HG03520 (cell line): ENCODE results near the gene SPRED2.

Source experiments
- ATAC-seq: cut with Tn5 transposase; IDR thresholded peaks from one replicate; pipeline ENCODE4 v1.9.1; 2021; ENCODE audit warnings: mild to moderate bottlenecking, moderate library complexity; ENCODE audit not compliant: unreplicated experiment

The SPRED2 gene

GRCh38 chr2:65369980-65370379 lies 62.4 kb downstream of the SPRED2 start:
- no peak for ATAC-seq

- no peak for ATAC-seq
These were observed 62.8 kb downstream of the SPRED2 start for GRCh38 chr2:65369574-65369973.

- no peak for ATAC-seq
These were observed 63.9 kb downstream of the SPRED2 start for GRCh38 chr2:65368468-65368867.

DNA sequence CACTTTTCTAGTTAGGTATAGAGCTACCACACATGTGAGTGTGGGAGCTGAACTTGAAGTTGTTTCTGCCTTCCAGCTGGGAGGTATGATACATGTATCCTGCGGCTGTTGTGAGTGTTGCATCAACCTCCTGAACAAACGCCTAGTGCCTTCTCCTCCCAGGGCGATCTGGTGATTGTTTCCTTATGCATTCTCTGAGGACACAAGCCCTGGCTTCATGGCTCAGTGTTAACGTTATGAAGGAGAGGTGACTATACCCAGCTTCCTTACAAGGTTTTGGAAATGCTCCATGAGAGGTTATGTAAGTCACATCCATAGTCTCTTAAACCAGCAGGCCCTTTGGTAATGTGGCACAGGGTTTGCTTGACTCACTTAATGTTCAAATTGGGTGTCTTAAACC lies 64.9 kb downstream of the SPRED2 start:
- ATAC-seq: no peak

- peak; percentile 79 for ATAC-seq
These were observed 65.7 kb downstream of the SPRED2 start for GRCh38 chr2:65366595-65367125.

DNA sequence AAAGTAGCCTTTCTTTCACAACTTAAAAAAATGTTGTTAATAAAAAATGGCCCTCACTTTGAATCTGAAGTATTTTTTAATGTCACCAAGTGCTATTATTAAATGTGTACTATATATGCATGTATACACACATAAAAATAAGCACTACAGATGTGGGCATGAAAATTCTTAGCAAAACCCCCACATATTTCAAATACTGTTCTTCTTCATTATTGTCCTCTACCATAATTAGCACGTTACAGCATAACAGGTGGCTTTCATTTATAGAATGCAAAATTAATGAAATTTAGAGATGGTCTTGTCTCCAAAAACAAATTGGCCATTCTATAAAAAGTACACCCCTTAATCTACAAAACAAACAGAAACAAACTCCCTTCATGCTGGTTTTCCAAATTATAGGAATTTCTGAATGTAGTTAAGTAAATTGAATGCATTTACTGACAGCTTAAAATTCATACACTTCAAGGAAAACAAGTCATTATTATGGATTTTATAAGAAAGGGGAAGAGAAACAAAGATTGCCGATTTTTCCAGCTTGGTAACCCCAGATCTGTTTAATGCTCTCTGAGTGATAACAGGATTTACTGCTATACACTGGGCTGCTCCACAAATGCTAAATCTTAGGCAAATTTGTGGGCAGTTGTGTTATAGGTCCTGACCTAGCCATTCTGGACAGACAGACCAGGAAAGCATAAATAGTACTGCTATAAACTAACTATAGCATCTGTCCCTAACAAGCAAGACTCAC lies 67.2 kb downstream of the SPRED2 start:
- ATAC-seq: no peak

DNA sequence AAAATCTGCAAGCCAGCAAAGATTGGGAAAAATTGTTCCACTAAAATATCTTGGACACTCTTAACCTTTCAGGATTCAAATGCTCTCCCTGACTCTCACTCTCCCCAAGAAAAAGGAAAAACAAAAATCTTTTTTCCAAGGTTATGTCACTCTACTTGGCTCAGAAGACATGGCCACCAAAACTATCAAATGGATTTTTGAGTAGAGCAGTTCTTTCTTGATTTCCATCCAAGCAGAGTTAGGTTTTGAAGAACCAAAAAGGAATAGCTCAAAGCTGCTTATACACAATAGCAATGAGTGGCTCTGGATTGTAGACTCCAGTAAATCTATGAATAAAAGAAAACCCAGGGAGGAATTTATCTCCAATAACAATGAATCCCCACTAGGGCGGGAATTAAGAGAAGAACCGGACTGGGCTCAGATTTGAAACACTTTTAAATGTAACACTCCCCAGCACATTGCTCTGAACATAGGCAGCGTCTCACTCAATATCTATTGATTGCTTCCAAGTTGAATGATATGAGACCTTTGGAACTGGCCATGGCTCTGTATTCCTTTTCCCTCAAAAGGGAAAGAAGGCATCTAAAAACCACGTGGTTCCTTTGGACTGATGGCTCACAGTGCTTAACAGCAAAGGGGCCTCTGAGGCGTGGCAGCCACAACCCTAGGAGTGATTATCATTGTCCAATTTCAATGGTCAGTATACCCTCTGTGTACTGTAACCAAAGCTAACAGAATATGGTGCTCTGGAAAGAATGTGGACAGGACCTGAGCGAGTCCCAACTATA lies 68.3 kb downstream of the SPRED2 start:
- ATAC-seq: no peak

DNA sequence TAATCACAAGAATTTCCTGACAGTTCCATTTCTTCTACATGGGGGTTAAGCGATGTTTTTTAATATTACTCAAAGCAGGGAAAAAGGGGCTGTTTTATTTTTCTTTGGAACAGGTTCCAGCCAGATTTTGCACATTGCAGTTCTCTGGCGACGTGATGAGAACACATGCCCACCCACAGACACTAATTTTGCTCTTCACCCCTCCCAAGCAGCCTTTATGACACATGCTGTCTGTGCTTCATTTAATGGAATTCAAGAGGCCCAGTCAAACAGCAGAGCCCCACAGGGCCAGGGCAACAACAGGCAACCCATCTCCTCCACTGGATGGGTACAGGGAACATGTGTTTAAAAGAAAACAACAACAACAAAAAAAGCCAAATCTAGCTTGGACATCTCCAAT lies 70.8 kb downstream of the SPRED2 start:
- ATAC-seq: no peak

DNA sequence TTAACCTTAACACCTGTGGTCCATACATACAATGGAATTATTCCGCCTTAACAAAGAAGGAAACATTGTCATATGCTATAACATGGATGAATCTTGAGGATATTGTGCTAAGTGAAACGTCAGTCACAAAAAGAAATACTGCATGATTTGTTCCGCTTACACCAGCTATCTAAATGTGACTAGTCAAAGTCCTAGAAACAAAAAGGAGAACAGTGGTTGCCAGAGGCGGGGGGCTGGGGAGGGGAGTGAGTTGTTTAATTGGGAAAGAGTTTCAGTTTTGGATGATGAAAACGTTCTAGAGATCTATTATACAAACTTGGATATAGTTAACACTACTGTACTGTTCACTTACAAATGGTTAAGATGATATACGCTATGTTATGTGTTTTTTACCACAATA lies 72.0 kb downstream of the SPRED2 start:
- no peak for ATAC-seq

- ATAC-seq: no peak
These were observed 73.6 kb downstream of the SPRED2 start for GRCh38 chr2:65358678-65359400.

GRCh38 chr2:65357959-65358294 lies 74.5 kb downstream of the SPRED2 start:
- ATAC-seq: peak; percentile 79

DNA sequence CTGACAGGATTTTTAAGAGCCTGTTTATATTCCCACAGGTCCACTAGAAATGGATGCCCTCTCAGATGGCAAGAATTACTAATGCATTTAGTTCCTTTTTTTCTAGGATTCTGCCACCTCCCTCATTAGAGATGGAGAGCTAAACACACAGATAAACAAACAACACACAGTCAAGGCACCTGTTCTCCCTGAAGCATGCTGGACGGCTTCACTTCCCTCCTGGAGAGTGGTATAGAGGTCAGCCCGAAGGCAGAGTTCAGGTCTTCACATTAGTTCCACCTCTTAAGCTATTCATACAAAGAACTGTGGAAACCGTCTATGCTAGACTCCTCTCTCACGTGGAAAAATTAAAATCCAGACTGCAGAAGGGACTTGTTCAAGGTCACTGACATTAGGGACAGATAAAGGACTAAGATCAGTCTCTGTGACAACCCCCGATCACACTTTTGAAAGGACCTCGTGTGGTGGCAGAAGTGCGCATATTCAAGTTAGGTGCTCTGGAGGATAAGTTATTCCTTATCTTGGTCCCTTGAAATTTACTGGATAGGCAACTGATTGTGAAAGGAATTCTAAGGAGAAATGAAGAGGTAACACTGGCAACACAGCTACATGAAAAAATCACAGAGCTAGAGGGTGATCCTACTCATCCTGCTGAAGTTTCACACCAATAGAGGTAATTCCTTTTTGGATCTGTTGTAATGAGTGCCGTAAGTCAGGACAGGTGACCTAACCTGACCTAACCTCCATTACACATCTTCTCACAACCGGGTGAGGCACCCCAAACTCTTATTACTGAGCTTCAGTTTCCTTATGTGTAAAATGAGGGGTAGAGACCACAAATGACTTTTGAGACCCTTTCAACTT lies 75.1 kb downstream of the SPRED2 start:
- peak; percentile 42 for ATAC-seq

DNA sequence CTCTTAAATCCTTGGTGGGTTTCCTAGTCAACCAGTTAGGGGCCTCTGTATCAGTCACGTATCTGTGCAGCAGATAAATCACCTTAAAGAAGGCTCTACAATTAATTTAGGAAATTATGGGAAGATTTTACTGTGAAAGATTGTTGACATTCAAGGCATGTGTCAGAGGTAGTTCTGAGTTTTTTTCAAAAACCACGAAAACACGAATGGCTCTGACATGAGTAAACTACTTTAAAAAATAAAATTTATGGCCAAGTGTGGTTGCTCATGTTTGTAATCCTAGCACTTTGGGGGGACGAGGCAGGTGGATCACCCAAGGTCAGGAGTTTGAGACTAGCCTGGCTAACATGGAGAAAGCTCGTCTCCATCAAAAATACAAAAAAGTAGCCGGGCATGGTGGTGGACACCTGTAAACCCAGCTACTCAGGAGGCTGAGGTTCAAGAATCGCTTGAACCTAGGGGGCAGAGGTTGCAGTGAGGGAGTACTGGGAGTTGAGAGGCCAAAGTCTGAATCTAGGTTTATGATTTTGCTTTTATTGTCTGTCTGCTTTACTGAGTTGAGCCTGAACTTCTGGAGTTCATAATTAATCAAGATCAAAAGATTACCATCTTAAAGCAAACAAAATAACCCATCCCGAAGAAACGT lies 77.1 kb downstream of the SPRED2 start:
- ATAC-seq: no peak

- ATAC-seq: no peak
These were observed 77.6 kb downstream of the SPRED2 start for GRCh38 chr2:65354773-65355172.

DNA sequence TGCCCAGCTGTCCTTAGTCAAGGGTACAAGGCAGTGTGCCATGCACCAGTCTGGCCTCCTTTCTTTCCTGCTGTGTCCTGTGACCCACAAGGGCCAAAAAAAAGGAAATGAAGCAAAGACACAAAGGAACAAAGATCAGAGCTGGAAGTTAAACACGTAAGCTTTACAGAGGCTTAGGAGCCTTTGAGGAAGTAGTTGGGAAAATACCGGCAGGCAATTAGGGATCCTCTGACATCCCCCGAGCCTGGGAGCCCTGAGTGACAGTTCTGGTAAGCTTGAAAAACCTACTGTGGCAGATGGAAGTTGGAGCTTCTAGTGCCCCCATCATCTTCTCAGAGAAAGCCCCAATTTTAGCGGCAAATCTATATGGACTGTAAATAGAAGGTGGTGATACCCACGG lies 78.5 kb downstream of the SPRED2 start:
- ATAC-seq: no peak

- no peak for ATAC-seq
These were observed 79.4 kb downstream of the SPRED2 start for GRCh38 chr2:65353046-65353445.

GRCh38 chr2:65351948-65352595 lies 80.3 kb downstream of the SPRED2 start:
- ATAC-seq: no peak

GRCh38 chr2:65351234-65351947 lies 81.0 kb downstream of the SPRED2 start:
- ATAC-seq: no peak

- peak; percentile 82 for ATAC-seq
These were observed 81.7 kb downstream of the SPRED2 start for GRCh38 chr2:65350651-65351056.
